HG03159 (cell line): ENCODE results near the gene AFF3.

ENCODE experiments used
- ATAC-seq: cut with Tn5 transposase; IDR thresholded peaks from one replicate; pipeline ENCODE4 v1.9.1; 2021; ENCODE audit warnings: mild to moderate bottlenecking, moderate library complexity; ENCODE audit not compliant: unreplicated experiment

AFF3 gene

DNA sequence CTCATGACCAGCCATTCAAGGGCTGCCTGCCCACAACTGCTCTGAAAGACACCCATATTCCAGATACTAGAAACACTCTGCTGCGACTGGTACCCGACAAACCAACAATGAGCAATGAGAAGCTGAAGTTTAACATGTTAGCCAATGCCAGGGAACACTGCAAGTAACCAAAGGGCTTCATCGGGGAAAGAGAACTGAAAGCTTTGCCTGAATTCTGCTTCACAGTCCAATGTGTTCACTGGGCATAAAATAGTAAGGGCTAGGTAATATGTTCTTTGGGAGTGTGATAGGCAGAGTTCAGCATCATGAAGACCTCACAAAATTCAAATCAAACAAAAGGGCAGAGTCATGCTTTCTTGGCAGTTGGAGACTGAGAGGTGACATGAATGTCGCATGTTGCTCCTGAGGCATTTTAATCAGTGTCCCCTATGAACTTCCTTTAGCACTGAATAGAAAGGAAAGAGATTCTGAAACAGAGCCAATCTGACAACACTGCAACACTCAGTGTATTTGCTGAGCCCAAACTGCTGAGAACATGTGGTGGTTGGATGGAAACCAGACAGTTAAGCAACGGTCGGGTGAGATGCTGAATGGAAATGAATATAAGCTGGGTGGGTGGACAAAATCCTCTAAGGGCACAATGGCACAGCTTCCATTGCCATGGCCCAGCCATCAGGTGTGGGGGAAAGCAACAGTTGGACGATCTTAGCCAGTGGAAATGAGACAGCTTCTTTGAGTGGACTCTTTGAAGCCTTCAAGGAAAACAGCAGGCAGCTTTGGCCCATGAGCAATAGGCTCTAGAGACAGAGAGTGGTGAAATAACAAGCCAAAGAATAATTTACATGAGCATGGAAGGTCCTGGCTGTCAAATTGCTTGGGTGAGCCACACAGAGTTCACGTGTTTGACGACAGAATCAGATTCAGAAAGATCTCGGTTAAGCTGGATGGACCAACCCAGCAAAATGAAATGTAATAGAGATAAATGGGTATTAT is 277.5 kb downstream of the AFF3 start:
- ATAC-seq, result no peak

DNA sequence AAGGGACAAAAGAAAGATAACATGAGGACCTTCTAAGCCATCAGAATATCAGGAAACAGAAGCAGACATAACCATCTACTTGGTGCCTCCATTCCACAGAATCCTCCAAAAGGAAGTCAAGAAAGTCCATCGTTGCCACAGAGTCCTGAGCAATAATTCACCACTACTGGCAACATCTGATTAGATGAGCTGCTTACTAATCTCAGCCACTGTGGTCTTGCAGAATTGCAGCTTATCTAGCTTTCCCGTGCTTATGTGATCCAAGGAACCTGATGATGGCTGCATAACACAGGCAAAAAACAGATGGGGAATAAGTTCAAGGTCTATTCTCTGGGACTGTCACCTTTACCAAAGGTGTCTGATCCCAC is 278.5 kb downstream of the AFF3 start:
- no peak for ATAC-seq

DNA sequence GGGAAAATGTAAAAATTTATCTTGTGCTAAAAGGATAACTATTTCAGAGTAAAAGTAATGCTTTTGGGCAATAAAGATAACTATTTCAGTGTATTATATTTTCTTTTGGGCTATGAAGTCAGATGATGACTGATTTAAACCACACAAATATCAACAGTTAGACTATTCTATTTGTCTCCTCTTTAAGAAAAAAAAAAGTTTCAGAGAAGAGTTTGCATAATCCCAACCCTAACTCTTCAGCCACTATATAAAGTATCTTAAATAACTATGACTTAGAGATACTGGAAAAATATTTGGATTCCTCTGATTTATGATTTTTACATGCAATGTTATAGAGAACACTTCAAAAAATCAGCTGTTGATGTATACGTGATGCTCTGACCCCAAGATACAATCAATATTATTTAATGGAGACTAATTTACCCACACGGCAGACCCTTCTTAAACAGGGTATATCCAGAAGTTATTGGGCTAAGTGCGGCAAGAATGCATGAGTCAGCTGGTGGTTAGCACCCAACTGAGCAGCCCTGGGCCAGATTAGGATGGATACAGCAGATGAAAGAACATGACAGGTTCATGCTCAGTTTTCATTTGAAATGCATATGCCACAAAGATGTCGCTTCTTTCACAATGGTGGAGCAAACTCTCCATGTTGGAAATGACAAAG is 279.0 kb downstream of the AFF3 start:
- no peak for ATAC-seq

DNA sequence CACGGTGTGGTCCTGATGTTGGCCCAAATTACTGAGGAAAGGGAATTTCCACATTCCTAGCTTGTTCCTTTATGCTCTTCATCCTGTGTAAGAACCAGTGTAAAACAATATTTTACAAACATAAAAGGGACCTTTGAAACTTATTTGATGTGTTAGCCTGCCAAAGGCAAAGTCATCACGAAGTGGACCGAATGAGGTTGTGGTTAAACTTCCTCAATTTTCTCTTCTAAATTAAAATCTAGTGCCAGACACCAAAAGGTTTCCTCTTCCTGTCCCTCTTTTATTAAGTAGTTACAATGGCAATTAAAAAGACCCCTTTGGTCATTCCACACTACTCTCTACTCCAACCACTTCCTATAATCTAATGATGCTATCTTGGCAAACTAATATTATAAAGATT is 279.8 kb downstream of the AFF3 start:
- no peak for ATAC-seq

DNA sequence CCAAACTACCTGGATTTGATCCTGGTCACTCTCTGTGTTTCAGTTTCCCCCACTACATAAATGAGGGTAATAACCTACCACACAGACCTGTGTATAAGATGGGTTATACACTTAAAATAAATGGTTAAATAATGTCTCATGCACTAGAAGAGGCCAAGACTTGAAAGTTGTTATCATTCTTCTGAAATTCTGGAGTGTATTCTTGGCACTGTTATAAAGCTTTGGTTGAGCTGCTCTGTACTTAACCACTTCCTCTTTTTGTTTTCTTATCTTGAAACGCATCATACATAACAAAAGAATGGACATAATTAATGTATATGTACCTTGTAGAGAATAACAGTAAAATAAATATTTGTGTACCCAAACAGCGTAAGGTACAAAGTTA is 281.0 kb downstream of the AFF3 start:
- ATAC-seq, result no peak

DNA sequence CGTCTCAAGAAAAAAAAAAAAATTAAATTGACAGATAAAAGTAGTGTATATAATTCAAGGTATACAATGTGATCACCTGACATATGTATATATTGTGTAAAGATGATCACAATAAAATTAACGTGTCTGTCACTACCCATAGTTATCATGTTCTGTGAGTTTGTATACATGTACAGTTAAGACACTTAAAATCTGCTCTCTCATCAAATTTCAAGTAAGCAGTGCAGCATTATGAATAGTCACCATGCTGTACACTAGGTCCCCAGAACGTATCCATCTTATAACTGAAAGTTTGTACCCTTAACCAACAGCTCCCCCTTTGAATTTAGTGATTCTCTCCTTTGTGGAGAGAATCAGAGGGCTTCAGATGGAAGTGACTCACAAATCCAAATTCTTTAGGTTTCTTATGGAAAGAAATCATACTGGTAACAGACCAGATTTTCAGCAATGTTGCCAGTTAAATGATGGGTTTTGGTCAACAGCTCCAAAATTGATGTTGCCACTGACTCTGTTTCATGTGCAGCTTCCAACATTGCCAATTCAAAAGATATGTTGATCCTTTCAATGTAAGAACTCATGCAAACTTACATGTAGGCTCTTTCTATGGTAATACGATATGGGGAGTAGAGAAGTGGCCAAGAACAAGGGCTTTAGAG is 281.5 kb downstream of the AFF3 start:
- no peak for ATAC-seq

DNA sequence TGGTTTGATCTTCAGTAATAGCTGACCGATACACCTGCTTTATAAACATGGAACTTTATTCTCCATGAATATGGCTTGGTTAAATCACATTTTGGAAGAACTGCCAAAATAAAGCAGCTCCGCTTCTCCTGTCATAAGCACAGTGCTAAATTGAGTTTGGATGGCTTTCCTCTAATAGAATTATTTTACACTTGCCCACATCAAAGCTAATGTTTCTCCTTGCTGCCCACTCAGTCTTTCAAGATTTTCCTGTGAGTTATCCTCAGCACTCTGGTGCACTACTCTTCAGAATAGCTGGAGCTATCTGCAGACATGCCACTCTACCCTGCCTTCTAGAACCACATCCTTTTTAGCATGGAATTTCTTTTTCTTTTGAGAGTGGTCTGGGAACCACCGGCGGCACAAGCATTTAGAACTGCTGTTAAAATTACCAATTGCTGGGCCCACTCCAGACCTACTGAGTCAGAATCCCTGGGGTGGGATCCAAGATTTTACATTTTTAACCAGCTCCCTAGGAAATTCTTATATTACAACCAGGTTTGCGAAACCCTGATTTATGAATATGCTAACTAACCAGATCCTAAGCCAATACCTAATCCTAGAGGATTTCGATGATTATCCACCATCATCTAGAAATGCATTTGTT is 283.3 kb downstream of the AFF3 start:
- no peak for ATAC-seq

DNA sequence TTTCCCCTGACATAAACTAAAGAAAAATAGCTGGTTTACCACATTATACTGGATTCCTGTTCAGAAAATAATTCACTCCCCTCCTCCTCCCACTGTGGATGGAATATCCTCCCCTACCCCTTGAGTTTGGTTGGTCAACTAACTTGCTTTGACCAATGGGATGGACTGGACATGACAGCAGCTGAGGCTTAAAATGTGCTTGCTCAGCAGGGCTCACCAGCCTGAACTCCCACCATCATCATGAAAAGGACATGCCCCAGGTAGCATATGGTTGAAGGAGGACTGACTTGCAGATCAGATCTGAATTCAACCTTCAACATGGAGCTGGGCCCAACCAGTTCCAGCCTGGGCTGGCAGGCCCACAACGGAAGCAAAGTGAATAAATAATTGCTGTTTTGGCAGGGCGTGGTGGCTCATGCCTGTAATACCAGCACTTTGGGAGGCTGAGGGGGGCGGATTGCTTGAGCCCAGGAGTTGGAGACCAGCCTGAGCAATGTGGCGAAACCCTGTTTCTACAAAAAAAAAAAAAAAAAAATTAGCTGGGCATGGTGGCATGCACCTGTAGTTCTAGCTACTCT is 284.4 kb downstream of the AFF3 start:
- no peak for ATAC-seq

DNA sequence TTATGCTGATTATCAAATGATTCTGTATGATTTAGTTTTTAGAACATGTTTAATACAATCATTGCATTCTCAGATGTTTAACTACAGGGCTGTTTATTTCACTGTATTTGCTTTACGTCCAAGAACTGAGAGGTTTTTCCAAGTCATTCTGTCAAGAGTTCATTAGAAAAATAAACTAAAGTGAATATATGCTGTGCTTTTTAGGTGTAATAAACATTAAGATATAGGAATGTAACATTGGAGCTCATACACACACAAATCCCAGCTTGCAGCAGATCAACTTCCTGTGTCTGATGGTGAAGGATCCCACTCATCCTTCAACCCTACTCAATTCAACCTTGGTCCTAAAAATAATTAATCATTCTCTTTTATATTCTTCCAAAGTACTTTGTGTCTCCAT is 285.0 kb downstream of the AFF3 start:
- no peak for ATAC-seq

DNA sequence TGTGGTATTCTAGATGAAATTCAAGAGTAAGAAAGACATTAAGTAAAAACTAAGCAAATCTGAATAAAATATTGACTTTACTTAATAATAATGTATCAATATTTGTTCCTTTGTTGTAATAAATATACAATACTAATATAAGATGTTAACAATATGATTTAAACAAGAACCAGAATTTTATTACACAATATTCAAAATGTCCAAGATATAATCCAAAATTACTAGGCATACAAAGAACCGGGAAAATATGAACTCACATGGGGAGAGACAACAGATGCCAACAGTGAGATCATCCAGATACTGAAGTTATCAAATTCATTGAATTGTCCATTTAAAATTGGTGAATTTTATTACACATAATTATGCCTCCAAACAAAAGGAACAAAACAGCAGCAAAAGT is 286.3 kb downstream of the AFF3 start:
- ATAC-seq, result no peak

DNA sequence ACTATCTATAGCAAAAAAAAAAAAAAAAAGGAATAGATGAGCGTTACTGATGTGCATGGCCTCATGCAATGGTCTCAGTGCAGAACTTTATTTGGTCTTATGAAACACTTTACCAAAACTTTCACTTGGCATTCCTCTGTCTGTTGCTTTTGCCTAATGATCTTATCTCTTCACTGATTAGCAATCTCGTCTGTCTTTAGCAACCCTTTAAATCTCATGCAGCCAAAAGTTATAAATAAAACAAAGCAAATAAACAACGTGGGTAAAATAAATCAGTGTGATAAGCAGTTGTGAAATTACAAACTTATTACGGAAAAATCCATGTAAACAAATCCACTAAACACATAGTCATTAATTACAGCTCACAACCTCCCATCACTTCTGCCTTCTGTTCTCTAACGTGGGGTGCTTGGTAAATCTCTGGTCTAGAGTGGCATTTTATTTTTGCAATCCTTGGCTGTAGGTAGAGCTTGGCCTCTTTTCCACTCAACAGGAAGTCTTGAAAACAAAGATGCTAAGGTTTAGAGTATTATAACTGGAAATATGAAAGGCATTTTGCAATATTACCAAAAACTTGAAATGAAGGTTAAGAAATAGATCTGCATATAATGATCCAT is 288.0 kb downstream of the AFF3 start:
- no peak for ATAC-seq

DNA sequence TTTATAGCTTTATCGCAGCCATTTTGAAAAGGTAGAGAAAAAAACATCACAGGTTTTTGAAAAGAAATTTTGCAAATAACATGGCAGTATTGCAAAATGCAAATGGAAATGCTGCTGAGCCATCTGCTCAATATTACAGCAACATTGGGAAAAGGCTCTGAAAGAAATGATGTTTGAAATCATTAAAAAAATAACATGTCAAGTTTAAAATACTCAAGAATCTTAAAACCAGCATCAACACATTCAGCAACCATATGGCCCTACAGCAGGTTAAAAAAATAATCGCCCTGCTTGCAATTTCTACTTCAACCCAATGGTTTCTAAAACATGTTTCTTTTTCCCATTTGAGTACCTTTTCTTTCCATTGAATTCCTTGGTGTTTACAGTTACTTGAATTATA is 289.4 kb downstream of the AFF3 start:
- no peak for ATAC-seq

DNA sequence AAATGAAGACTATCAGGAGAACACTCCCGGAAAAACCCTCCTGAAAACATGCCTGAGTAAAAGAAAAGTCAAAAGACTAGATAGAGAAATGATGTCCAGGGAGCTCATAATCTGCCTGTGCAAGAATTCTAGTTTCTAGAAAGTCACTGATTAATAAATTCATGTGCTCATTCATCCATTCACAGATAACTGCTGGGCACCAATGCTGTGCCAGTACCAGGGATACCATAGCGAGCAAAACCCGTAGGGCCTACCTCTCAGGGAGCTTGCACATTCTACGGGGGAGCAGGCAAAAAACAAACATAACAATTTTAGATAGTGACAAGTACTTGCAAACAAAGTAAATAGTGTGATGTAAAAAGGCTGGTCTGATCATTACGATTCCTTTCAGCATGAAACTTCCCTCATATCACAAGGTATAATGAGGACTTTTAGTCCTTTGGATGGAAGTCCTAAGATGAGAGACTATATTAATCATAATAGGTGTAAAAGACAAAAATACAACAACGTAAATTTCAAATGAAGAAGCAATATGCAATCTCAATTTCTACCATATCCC is 289.9 kb downstream of the AFF3 start:
- ATAC-seq, result no peak

DNA sequence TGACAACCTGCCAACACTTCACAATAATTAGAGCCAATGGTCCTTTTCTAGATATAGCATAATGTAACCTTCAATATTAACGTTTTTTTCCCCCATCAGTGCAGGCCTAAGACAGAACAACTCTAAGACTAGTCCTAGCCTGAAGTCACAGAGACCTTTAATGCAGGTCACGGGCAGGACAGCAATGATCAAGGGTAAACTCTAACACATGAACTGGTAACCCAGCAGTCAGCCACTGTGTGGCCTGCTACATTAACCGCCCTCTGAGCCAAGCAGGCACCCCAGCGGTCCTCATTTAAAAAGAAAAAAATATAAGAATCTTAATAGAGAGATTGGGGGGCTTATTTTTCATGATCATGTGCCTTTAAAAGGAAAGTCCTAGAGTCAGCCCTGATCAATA is 290.6 kb downstream of the AFF3 start:
- no peak for ATAC-seq

DNA sequence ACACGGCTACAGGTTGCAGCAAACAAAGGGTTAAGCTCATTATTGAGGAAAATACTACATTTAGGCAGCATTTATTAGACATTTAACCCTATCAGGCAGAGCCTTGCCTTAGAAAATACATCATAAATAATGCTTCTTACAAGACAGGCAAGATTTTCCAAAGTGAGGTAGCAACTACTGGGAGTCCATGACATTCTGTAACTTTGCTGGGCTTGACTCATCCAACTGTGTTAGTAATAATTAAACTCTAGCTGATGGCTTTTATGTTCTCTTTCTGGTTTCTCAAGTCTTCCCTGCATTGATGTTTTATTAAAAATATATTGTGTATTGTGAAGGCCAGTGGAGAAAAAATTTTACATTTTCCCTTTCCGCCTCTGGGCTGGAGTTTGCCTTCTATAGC is 291.3 kb downstream of the AFF3 start:
- ATAC-seq, result no peak

DNA sequence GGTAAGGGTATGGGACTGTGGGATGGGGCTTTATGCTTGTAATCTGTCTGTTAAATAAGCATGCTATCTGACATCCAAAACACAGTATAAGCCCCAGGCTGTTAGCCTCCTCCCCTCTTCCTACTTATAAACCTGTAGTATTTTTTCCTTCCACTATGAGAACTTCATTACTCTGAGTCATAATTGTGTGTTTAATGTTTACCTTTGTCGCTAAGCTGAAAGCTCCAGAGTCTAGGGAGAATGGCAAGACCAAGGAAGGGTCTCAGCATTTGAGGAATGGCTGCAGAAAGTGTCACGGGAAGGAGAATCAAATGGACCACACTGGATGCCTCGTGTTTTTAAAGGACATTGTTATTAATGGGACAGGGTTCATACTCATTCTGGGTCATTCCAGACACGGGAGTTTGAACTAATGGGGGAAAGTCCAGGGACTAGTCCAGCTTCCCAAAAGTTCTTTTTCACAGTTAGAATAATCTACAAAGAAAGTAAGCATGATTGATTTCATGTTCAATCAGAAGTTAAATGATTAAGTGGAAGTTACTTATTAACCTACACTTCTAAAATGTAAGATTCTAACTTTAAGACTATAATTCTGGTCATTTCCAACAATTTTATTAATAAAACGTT is 292.2 kb downstream of the AFF3 start:
- ATAC-seq, result no peak

DNA sequence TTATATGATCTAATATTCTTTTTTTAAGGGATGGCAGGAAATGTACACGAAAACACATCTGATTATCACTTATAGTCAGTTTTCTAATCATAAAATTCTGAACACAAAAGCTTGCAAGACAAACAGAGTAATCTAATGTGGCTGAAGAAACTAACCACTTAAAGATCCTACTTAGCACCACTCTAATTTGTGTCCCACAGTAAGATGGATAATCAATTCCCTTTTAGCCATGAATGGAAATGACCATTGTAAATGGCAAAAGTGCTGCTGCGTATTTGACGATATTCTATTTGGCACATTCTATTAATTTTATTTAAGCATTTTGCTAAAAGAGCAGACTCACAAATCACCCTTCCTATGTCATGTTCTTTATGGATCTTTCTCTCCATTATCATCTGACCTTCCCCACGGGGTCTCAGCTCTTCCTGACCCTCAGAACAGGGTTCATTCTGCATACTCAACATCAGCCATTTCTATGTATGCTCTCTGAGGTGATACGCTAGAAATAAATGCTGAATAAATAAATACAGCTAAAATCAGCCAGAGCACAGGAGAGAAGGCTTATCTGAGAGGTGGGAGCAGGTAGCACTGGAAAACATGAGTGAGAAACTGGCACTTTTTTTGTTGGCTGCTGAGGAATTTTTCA is 295.8 kb downstream of the AFF3 start:
- no peak for ATAC-seq

DNA sequence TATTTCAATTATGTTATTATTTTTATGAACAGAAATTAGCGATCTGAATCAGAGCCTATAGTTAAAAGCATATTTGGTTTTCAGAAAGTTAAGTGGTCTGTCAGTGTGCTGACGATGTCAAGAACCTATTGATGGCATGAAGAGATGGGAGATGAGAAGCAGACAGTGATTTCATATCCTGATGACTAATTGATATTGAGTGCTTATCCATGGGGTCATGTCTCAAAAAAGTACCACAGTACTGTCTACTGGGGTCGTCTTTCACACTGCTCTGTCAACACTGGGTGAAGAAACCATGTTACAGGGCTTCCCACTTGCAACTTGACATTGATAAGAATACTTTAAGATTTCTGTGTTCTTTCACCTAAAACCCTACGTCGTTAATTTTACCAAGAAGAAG is 297.1 kb downstream of the AFF3 start:
- no peak for ATAC-seq

DNA sequence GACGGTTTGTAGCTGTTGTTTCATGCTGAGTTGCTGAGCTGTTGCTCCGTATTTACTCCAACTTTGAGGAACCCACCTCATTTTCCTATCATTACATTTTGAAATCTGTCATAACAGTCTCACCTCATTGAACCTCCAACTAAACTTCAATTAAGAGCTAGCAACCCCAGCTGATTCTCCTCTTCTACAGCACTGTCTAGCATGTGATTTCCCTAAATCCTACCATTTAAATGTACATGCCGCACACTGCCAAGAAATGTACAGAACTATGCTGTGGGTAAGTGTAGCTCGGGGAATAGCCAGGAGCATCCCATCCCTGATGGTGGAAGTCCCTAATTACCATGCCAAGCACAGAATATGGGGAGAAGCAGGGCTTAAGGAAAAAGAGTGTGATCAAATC is 299.9 kb downstream of the AFF3 start:
- ATAC-seq, result no peak
